GM12874 (cell line): ENCODE measurements around the gene BCL2L2.

ENCODE experiments used
- CTCF ChIP-seq: IDR thresholded peaks from 2 replicates; pipeline ENCODE4 v1.5.1; 2011; ENCODE audit warnings: low read depth, mild to moderate bottlenecking, control low read depth, low read length, moderate library complexity; ENCODE audit not compliant: insufficient read depth

The BCL2L2 gene

GRCh38 chr14:23352506-23353432, 46.1 kb downstream of the BCL2L2 start, which contains the start of gene SLC22A17:
SLC22A17 (minus strand) TSS chr14:23352887.
- no peak for TF ChIP-seq CTCF

- TF ChIP-seq CTCF = no peak
Measured at GRCh38 chr14:23353433-23353780, 46.8 kb downstream of the BCL2L2 start.

DNA sequence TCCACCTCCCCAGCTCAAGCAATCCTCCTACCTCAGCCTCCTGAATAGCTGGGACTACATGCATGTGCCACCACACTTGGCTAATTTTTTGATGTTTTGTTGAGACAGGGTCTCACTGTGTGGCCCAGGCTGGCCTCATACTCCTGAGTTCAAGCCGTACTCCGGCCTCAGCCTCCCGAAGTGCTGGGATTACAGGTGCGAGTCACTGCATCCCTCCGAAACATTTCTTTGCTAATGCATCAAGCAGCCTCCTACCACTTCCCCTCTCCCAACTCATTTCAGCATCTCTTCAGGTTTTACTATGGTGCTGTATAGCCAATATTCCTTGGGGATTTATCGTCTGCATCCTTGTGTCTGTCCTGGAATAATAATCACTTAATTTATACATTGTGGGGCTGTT, 48.4 kb downstream of the BCL2L2 start:
- TF ChIP-seq CTCF = no peak

DNA sequence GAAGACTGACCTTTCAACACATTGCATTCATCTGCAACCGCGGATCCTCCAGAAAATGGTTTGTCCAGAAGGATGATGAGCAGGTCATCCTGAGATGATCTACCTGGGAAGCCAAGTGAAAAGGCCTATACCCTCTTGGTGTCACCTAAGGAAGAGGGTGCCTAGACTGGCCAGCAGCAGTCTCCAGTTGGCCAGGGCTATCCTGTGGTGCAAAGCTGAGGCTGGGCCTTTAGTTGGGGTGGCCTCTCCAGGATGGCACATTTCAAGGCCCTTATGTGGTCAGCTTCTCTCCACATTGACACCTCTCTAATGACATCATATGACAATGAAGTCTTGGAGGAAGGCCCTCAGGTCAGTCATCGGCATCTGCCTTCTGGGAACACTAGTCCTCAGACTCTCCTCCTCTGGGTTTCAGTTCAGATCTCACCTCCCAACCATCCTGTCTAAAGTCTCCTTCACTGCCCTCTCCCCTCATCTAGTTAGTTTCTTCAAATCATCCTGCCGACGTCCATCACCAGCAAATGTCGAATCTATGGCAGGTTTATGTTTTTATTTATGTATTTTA, 49.3 kb downstream of the BCL2L2 start:
- TF ChIP-seq CTCF = no peak

GRCh38 chr14:23356662-23357061, 50.0 kb downstream of the BCL2L2 start:
- TF ChIP-seq CTCF = no peak

GRCh38 chr14:23357261-23357660, 50.6 kb downstream of the BCL2L2 start:
- no peak for TF ChIP-seq CTCF

DNA sequence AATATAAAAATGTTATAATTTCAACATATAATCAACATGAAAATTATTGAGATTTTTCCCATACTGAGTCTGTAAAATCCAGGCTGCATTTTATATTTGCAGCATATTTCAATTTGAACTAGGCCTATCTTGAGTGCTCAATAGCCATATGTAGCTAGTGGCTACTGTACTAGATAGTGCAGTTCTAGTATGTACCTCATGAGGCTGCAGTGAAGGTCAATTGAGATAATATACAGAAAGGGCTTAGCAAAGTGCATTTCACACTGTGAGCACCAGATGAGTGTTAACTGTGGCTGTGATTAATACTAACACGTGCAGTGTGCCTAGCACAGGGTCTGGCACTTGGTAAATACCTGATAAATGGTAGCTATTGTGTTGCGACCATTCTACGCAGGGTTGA, 51.4 kb downstream of the BCL2L2 start:
- no peak for TF ChIP-seq CTCF
